KOPT-K1 (cell line): ENCODE data around the gene CRAT.
A peak's percentile ranks its signal among the peaks of the same experiment; 100 is the strongest.

Experiments
- H3K27ac ChIP-seq: fragments of 200-600 bp; sonication (generic); 2 replicates; pipeline ENCODE4 v1.5.1; 2016; ENCODE audit warnings: antibody characterized with exemption, mild to moderate bottlenecking, low read depth, low read length; ENCODE audit not compliant: poor library complexity, severe bottlenecking
- H3K36me3 ChIP-seq: fragments of 200-600 bp; sonication (generic); 2 replicates; pipeline ENCODE4 v1.5.1; 2017; ENCODE audit warnings: antibody characterized with exemption, mild to moderate bottlenecking, low read length, moderate library complexity; ENCODE audit not compliant: insufficient read depth
- H3K9me3 ChIP-seq: fragments of 200-600 bp; sonication (generic); 2 replicates; pipeline ENCODE4 v1.5.1; 2017; ENCODE audit warnings: antibody characterized with exemption, low read length, mild to moderate bottlenecking; ENCODE audit not compliant: insufficient read depth, poor library complexity, severe bottlenecking

CRAT gene

DNA sequence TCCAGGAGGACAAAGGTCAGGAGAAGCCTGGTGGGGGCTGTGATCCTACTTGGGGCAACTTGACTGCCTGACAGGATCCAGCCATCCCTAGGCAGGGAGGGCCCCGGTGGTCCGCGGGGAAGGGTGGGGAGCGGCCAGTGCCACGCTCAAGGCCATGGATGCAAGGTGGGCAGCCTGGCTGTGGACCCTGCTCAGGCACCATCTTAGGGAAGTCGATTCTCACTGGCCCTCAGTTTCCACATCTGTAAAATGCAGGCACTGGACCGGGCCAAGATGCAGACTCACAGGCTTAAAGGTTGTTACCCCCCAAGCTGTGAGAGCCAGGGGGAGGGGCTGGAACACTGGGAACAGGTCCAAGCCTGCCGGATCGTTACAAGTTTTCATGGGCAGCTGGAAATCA lies 38.4 kb downstream of the CRAT start:
- Histone ChIP-seq H3K27ac (no peak overlapping the region), H3K36me3 (peaks cover 21% of the 10 kb centered on the region; the same call in 1 of the 2 replicates), H3K9me3 (no peaks in the 10 kb centered on the region)

GRCh38 chr9:129071526-129072126 lies 39.0 kb downstream of the CRAT start:
- peaks cover 21% of the 10 kb centered on the region; the same call in 1 of the 2 replicates for H3K36me3 ChIP-seq
- H3K27ac ChIP-seq, result peak overlapping the region; percentile 95
- no peaks in the 10 kb centered on the region for H3K9me3 ChIP-seq

- Histone ChIP-seq H3K36me3 (peaks cover 23% of the 10 kb centered on the region; the same call in 1 of the 2 replicates), H3K27ac (peak overlapping the region; percentile 95), H3K9me3 (no peaks in the 10 kb centered on the region)
Measured at GRCh38 chr9:129070696-129071525, 39.7 kb downstream of the CRAT start.

DNA sequence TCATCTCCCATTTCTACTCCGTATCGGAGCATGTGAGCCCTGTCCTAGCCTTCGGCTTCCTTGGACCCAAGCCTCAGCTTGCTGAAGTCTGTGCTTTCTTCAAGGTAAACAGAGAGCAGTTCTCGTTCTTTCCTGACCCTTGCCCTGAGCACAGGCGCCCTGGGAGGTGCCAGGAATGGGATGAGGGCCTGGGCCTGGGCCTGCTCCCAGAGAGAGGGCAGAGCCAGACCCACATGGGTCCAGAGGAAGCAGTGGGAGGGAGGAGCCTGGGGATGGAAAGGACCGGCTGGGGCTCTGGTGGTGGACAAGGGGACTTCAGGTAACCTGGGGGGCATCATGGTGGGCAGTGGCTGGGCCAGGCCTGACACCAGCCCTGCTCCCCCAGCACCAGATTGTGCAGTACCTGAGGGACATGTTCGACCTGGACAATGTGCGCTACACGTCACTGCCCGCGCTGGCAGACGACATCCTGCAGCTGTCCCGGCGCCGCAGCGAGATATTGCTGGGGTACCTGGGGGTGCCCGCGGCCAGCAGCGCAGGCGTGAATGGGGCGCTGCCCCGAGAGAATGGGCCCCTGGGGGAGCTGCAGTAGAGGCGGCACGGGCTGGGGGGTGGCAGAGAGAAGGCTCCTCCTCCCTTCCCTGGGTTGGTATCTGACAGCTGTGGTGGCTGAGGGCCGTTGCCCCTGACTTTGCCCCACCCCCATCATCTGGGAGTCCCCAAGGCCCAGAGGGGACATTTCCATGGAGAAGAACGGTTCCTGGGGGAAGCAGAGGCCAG lies 40.5 kb downstream of the CRAT start:
- Histone ChIP-seq H3K36me3 (peaks cover 32% of the 10 kb centered on the region; the same call in 1 of the 2 replicates), H3K27ac (peak overlapping the region; percentile 95)

DNA sequence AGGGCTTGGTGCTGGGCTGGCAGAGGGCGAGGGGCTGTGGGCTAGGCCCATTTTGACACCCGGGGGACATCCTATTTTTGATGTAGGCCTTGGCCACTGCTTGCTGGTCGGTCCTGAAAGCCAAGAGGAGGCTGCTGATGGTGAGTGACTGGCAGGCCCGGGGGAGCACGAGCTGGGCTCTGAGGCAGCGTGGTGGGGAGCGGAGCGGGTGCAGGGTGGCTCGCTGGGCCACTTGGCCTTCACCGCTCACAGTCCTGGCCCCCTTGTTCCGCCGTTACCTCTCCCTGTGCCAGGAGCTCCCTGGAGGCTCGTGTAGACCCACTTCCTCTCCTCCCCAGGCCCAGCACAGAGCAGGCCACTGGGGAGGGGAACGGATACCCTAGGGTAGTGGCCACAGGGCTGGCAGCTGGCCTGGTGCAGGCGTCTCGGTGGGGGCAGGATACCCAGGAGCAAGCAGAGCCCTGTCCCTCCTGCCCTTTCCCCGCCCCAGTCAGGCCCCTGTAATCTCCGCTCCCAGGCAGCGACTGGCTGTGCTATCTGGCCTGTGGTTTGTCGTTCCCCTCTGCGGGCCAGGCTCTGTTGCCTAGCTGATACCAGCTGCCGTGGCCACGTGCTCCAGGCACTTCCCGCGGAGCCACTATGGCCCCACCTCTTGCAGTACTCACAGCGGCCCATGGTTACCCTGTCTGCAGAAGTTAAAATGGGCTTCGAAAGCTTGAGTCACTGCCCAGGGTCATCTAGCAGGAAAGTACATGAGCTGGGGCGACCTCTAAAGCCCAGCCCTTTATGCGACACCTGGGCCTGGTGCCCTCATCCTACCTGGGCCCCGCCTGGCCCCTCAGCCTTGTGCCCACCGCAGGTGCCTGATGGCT lies 41.4 kb downstream of the CRAT start:
- Histone ChIP-seq H3K9me3 (no peaks in the 10 kb centered on the region), H3K36me3 (peaks cover 38% of the 10 kb centered on the region; the same call in 1 of the 2 replicates), H3K27ac (peak overlapping the region; percentile 95)

More for the DNA sequence above, 40.5 kb downstream of the CRAT start:
- no peaks in the 10 kb centered on the region for H3K9me3 ChIP-seq

DNA sequence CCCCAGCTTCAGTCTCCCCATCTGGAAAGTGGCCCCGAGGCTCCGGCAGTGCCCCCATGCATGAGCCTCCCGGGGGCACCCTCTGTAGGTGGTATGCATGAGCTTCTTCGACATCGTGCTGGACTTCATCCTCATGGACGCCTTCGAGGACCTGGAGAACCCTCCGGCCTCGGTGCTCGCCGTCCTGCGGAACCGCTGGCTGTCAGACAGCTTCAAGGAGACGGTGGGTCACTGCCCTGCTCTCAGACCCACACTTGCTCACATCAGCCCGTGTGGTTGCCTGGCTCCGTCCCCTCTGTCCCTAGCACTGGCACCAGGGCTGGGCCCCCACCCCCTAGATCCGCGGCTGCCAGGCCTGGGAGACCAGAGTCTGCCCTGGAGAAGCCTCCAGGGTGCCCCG lies 42.5 kb downstream of the CRAT start:
- Histone ChIP-seq H3K9me3 (no peaks in the 10 kb centered on the region), H3K27ac (peak overlapping the region; percentile 95), H3K36me3 (peaks cover 46% of the 10 kb centered on the region)

GRCh38 chr9:129064499-129064908 lies 46.1 kb downstream of the CRAT start:
- H3K9me3 ChIP-seq, result no peaks in the 10 kb centered on the region
- no peak overlapping the region for H3K27ac ChIP-seq
- H3K36me3 ChIP-seq, result peaks cover 52% of the 10 kb centered on the region

DNA sequence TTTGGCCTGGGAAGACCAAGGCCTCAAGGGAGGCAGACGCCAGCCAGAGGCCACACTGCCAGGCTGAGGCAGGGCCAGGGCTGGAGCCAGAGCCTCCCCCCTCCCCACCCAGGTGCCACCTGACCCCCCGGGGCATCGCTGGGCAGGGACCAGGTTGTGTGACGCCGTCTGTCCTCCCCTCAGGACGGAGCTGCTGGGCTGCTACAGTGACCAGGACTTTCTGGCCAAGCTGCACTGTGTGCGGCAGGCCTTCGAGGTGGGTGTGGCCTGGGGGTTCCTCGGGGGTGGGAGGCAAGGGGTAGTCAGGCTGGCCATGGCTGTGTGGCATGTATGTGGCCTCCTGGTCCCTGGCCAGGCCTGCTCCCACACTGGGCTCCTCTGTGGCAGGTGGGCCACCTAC lies 47.5 kb downstream of the CRAT start:
- Histone ChIP-seq H3K9me3 (no peaks in the 10 kb centered on the region), H3K36me3 (peaks cover 57% of the 10 kb centered on the region), H3K27ac (no peak overlapping the region)

DNA sequence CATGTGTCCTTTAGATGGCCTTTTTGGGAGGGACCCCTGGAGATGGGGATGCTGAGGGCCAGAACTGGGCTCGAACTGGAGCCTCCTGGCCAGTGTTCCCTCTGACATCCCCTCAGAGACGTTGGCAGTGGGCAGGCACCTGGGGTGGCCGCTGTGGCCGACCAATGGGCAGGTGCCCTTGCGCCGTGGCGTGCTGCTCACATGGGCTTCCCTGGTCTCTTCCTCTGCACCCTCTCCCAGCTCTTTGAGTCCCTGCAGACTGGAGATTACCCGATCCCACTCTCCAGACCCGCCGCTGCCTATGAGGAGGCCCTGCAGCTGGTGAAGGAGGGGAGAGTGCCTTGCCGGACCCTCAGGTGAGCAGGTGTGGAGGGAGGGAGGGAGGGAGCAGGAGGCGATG lies 49.6 kb downstream of the CRAT start:
- Histone ChIP-seq H3K36me3 (peaks cover 52% of the 10 kb centered on the region), H3K27ac (no peak overlapping the region), H3K9me3 (no peaks in the 10 kb centered on the region)

GRCh38 chr9:129059796-129060785 lies 50.5 kb downstream of the CRAT start:
- H3K36me3 ChIP-seq, result peaks cover 43% of the 10 kb centered on the region
- H3K27ac ChIP-seq, result no peak overlapping the region
- H3K9me3 ChIP-seq, result no peaks in the 10 kb centered on the region

DNA sequence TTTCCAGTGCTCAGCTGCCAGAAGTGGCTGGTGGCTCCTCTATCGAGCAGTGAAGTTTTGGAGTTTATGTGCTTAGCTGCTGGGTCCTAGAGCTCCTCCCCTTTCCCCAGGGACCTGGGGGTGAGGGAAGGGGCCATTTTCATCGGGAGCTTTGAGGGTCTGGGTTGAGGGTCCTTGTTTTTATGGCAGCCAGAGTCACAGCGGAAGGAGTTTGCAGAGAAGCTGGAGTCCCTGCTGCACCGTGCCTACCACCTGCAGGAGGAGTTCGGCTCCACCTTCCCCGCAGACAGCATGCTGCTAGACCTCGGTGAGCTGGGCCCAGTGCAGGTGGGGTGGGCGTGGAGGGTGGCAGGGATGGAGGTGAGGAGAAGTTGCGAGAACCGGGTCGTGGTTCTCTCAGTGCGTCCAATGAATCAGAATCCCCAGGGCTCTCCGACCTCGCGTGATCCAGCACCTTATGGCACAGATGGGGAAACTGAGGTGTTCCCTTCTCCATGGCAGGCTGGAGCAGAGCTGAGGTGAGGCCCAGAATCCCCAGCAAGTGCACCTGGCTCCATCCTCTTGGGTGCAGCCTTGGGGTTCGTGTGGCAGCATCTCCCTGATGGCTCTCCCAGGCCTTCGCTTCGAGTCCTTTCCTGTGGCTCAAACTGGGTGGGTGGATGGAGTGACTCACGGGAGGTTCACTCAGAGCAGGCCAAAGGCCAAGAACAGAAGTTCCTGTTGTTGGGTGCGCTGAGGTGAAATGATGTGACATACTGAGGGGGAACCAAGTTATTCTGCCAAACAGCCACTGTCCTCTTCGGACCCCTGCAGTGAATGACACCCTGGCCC lies 51.4 kb downstream of the CRAT start:
- Histone ChIP-seq H3K9me3 (no peaks in the 10 kb centered on the region), H3K36me3 (peaks cover 42% of the 10 kb centered on the region), H3K27ac (no peak overlapping the region)

GRCh38 chr9:129054163-129054851 lies 56.3 kb downstream of the CRAT start:
- peaks cover 28% of the 10 kb centered on the region; the same call in 1 of the 2 replicates for H3K36me3 ChIP-seq
- H3K27ac ChIP-seq, result no peak overlapping the region
- H3K9me3 ChIP-seq, result no peaks in the 10 kb centered on the region
